LoVo (cell line): ENCODE measurements around the gene KCND2.
"Not testable (repeated sequence)": the region's sequence is repeated elsewhere in the genome, so short reads cannot be mapped to it uniquely, and the experiment has no call there.

Experiments
- DNase-seq: peaks from one replicate; pipeline ENCODE4 v3.0.0-alpha.2; 2016; ENCODE audit warnings: low spot score

The KCND2 gene

DNA sequence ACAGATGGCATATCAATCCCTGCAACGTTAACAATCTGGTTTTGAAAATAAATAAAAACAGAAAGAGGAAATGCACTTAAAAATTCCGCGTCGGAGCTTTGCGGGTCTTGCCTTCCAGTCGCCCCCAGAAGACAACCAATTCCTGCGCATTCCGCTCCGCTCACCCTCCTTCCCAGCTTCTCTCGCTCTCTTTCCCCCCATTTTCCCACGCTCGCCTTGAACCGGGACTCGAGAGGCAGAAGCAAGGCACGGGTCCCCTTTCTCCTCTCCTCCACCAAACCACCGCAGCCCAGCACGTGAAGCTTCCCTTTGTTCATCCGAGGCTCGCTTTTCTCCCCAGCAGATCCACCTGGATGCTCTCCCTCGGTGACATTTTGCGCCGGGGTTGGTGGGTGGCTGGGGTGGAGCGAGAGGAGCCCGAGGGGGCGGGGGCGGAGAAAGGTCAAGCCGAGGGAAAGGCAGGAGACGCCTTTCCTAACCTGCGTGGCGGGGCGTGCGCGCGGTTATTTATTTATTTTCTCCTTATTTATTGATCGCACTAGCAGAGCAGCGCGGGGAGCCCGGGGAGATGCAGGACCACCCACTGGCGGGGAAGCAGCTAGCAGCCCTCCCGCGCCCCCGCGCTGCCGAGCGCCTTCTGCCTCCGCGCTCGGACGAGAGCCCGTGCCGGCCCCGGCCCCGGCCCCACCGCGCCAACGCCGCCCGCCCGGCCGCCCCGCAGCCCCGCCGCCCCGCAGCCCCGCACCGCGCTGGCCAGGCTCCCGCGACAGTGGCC, at the start of gene KCND2:
Gene KCND2 (plus strand): TSS at position 475 of the 775 bp plus-strand sequence.
- no peak for DNase-seq

GRCh38 chr7:120226188-120226587, 46.8 kb upstream of the KCND2 start:
- DNase-seq = no peak

DNA sequence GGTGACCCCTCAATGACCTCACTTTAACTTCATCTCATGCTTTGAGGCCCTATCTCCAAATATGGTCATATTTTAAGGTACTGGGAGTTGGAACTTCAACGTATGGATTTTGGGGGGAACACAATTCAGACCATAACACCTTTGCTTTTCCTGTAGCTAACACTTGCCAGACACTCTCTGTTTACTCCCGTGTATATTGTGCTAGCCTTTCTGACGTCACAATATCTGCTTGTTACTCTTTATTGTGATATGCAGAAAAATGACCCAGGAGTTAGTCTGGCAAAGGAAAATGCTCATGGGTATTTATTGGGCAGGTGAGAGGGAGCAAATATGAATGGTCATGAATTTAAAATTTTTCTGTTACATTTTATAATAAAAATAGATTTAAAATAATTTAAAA, 45.7 kb upstream of the KCND2 start:
- no peak for DNase-seq

GRCh38 chr7:120229084-120229483, 43.9 kb upstream of the KCND2 start:
- no peak for DNase-seq

DNA sequence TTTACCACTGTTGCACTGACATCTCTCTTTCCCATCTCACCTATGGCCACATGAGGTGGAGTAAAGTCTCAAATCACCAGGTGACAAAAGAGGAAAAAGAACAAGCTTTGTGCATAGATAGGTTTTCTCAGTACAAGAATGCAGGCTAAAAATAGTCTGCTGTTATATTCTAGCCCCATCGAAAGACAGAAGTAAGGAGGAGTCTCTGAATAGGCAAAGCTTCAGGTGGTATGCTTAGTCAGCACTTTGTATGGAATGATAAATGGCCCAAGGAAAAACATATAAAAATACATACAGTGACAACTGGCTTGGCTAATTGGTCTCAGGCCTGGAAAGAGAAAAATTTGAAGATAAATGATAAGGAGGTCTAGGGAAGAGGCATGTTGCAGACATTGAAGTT, 39.6 kb upstream of the KCND2 start:
- DNase-seq = no peak

DNA sequence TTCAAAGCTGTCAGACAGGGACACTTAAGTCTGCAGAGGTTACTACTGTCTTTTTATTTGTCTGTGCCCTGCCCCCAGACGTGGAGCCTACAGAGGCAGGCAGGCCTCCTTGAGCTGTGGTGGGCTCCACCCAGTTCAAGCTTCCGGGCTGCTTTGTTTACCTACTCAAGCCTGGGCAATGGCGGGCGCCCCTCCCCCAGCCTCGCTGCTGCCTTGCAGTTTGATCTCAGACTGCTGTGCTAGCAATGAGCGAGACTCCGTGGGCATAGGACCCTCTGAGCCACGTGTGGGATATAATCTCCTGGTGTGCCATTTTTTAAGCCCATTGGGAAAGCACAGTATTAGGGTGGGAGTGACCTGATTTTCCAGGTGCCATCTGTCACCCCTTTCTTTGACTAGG, 32.6 kb upstream of the KCND2 start:
- DNase-seq = not testable (repeated sequence)

DNA sequence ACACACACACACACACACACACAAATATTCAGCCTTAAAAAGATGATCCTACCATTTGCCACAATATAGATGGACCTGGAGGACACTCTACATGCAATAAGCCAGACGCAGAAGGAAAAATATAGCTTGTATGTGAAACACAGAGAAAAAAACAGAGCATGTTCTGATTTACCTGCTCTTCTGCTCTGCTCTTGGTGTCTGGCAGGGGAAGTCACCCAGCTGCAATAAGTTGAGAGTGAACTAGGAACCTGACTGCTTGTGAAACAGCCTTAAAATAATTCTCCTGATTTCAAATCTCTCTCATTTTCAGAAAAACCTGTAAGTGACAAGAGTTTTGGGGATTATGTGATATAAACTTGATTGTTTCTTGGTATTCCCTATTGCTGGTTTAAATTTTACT, 31.0 kb upstream of the KCND2 start:
- DNase-seq = no peak

DNA sequence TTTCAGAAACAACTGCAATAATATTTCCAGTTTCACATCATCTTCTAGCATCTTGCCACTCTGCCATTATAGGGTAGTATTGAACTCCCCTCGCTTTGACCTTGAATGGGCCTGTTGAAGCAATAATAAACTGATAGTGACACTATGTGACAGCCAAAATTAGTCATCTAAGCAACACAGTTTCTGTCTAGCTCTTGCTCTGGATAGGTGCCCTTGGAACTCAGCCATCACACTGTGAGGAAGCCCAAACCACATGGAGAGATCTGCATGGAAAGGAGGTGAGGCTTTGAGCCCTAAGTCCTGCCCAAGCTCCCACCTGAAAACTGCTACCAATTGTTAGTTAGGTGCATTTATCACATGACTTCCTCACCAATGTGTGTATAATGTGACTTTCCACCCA, 18.1 kb upstream of the KCND2 start:
- DNase-seq = no peak

DNA sequence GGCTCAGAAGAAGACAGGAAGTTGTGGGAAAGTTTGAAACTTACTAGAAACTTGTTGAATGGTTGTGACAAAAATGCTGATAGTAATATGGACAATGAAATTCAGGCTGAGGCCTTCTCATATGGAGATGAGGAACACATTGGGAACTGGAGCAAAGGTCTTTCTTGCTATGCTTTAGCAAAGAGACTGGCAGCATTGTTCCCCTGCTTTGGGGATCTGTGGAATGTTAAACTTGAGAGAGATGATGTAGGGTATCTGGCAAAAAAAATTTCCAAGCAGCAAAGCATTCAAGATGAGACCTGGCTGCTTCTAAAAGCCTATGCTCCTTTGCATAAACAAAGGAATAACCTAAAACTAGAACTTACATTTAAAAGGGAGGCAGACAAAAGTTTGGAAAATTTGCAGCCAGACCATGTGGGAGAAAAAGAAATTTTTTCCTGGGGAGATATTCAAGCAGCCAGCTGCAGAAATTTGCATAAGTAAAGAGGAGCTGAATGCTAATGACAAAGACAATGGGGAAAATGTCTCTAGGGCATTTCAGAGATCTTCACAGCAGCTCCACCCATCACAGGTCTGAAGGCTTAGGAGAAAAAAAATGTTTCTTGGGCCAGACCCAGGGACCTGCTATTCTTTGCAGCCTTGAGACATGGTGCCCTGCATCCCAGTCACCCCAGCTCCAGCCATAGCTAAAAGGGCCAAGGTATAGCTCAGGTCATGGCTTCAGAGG, 16.5 kb upstream of the KCND2 start:
- DNase-seq = no peak

DNA sequence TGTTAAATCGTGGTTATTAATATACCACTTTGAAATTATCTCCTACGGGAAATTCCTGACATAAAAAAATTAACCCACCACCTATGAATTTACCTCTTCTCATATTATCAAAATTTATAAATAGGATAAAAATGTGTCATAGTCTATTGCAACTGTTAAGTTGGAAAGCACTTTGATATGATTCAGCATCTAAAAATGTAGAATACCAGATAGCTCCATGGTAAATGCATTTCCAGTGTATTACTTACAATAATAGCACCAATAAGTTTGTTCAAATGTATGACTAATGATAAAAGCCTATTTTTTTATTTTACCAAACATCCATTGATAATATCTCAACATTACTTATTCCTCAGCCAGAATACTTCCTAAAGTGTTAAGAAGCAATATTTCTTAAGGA, 13.6 kb upstream of the KCND2 start:
- no peak for DNase-seq

GRCh38 chr7:120260111-120260510, 12.9 kb upstream of the KCND2 start:
- DNase-seq = no peak

DNA sequence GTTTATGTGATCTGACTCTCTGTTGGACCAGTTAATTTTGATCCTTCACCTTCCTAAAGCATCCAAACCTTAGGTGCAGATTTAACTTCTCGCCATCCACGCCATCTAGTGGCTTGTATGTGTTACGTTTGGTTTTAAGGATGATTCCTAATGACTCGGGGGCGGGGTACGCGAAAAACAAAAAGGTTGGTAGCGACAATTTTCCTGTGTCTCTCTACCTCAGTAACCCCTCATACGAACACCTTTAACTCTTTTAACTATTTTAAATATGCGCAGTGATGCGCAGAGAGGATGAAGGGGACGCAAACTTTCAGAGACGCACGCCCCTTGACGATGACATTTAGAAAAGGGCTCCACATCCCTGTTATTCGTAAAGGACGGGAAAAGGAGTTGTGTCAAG, 714 bp upstream of the KCND2 start:
- DNase-seq = peak; percentile 41

DNA sequence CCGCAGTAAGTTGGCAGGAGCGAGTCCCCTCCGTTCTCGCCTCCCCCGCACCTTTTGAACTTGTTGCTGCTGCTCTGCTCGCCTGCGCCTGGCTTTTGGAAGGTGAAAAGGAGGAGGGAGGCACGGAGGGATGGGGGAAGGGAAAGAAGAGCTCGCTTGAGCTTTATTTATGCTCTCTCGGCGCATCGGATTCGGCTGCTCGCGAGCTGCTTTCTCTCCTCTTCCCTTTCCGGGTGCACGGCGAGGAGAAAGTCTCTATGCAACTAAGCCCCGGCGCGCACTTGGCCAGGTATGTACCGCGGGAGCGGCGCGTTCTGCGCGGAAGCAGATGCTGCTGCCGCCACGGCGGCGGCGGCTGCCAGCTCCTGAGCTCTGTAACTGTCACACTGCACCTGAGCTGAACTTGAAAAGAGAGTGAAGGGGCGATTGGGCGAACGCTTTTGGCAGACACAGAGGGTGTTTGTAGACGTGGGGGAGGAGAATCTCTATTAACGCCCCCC, 551 bp downstream of the KCND2 start:
- DNase-seq = no peak

- no peak for DNase-seq
Measured at GRCh38 chr7:120274482-120274881, 1.5 kb downstream of the KCND2 start.

DNA sequence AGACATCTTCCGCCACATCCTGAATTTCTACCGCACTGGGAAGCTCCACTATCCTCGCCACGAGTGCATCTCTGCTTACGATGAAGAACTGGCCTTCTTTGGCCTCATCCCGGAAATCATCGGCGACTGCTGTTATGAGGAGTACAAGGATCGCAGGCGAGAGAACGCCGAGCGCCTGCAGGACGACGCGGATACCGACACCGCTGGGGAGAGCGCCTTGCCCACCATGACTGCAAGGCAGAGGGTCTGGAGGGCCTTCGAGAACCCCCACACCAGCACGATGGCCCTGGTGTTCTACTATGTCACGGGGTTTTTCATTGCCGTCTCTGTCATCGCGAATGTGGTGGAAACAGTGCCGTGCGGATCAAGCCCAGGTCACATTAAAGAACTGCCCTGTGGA, 1.9 kb downstream of the KCND2 start:
- DNase-seq = no peak

- no peak for DNase-seq
Measured at GRCh38 chr7:120276720-120277119, 3.7 kb downstream of the KCND2 start.

DNA sequence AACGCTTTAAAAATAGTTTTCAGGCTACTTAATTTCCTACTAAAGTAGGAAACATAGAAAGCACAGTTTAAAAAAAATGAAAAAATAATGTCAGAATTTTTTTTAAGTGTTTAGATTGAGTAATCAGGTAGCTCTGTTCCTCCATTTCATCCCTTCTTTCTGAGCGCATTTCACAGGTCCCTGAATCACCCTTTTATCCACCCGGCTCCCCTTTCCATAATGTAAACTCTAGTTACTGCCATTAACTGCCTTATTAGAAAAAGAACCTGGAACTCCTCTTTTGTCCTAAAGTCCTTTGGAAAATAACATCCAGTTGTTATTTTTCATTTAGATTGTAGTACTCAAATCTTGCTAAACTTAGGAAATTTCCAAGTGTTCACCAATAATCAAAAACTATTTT, 5.8 kb downstream of the KCND2 start:
- no peak for DNase-seq

DNA sequence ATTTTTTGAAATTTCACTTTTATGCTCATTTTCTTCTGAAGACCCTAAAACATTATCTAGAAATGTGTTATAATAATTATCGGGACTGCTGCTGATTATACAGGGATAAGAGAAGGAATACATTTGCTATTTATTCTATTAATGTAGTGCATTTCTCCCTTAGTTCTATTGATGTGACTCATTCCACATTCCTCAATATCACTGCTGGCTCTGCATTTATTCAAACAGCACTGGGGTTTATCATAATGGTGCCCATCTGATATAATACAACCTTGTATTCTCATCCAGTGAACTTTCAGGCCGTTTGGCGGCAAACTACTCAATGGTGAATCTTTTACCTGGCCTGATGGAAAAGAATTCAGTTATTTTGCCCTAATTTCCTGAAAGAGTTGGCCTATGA, 7.8 kb downstream of the KCND2 start:
- DNase-seq = no peak

GRCh38 chr7:120293027-120293426, 20.1 kb downstream of the KCND2 start:
- DNase-seq = no peak

- DNase-seq = no peak
Measured at GRCh38 chr7:120302190-120302589, 29.2 kb downstream of the KCND2 start.

GRCh38 chr7:120303105-120303504, 30.1 kb downstream of the KCND2 start:
- no peak for DNase-seq

DNA sequence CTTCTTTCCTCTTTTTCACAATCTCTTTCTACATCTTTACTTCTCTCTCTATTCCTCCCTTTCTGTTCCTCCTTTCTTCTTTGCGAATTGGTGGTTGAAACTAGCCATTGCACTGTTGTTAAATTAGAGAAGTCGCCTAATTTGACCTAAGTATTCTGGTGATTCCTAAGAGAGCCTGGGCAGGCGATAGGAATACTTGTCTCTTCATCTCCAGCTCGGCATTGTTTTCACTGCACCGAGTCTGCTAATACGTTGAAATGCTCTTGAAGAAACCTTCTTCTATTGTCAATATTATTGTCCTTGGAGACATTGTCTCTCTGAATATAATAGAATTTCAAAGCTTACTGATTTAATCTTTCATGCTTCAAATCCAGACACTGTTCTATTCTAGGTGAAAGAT, 31.7 kb downstream of the KCND2 start:
- DNase-seq = no peak

- no peak for DNase-seq
Measured at GRCh38 chr7:120307991-120308545, 35.1 kb downstream of the KCND2 start.
